NCI-H1105 treated with DMSO at 0.1 percent for 48 hours (cell line): ENCODE data around the gene HPS3.
A peak's percentile ranks its signal among the peaks of the same experiment; 100 is the strongest.
"Not testable (repeated sequence)": the region's sequence is repeated elsewhere in the genome, so short reads cannot be mapped to it uniquely, and the experiment has no call there.

ENCODE experiments used
- DNase-seq: peaks from one replicate; lab custom pipeline; 2025; lab: John Stamatoyannopoulos, UW

HPS3 gene

DNA sequence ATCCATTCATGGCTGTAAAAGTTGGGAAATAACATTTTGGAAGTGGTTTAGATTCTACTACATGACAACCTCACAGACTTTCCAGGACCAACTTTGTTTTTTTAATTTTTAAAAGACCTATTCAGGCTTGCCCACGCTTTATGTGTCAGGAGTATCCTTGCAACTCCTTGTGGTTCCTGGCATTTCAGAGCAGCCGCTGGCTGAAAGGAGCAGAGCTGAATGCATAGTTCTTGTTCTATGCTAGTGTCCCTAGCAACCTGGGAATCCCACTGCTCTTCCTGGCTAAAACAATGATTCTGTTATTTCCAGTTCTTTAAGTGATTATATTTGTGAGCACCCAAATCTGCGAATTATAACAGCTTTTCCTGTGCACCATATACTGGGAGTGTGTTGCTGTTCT lies 57.3 kb downstream of the HPS3 start:
- no peak for DNase-seq

DNA sequence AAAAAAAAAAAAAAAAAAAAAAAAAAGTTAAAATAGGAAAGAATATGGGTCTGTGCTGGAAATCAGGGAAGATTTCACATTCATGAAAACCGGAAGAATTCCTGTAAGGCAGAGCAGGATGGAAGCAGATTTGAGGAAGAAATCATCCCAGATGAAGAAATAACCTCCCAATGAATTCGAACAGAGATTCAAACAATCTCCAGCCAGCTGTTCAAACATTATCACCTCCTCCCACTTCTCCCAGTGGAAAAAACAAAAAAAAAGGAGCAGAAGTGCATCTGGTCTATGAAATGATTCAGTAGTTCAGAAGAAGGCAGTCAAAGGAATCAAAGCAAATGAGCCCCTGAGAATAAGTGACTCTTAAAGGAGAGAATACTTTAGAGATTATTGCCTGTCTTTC lies 59.1 kb downstream of the HPS3 start:
- no peak for DNase-seq

DNA sequence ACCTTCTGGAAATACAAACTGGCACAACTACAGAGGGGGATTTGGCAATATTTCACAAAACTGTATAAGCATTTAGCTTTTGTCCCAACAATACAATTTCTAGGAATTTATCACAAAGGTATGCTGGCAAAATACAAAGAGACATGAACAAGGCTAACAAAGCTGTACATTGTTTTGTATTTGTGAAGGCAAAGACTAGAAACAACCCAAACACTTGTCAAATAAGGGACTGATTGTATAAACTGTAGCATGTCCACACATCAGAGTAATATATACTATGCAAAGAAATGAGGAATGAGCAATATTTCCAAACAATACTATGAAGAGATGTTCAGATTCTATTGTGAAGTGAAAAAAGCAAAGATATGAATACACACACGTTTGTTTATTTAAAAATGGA lies 65.8 kb downstream of the HPS3 start:
- no peak for DNase-seq

DNA sequence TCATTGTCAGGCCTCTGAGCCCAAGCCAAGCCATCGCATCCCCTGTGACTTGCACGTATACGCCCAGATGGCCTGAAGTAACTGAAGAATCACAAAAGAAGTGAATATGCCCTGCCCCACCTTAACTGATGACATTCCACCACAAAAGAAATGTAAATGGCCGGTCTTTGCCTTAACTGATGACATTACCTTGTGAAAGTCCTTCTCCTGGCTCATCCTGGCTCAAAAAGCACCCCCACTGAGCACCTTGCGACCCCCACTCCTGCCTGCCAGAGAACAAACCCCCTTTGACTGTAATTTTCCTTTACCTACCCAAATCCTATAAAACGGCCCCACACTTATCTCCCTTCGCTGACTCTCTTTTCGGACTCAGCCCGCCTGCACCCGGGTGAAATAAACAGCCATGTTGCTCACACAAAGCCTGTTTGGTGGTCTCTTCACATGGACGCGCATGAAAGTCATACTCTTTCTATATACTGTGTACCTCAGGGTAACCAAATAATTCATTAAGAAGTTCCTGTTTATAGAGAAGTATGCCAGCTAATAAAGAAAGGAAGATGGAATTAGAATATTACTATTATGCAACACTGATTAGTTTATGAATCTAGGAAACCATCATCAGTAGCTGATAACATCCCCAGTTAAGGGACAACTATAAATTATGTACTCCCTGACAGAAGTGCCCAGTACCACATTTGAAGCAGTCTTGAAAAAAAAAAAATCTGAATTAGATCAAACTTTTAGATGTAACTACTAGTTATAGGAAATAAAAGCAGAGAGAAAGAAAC lies 67.6 kb downstream of the HPS3 start:
- not testable (repeated sequence) for DNase-seq

DNA sequence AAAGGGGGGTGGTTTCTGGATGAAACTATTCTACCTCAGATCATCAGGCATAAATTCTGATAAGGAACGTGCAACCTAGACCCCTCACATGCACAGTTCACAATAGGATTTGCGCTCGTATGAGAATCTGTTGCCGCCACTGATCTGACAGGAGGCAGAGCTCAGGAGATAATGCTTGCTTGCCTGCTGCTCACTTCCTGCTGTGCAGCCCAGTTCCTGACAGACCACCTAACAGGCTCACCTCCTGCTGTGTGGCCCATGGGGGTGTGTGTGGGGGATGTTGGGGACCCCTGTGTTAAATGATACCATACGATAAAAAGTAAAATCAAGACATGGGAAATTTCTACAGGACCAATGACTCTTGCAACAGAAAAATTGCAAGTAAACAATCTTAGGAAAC lies 68.2 kb downstream of the HPS3 start:
- DNase-seq: no peak

DNA sequence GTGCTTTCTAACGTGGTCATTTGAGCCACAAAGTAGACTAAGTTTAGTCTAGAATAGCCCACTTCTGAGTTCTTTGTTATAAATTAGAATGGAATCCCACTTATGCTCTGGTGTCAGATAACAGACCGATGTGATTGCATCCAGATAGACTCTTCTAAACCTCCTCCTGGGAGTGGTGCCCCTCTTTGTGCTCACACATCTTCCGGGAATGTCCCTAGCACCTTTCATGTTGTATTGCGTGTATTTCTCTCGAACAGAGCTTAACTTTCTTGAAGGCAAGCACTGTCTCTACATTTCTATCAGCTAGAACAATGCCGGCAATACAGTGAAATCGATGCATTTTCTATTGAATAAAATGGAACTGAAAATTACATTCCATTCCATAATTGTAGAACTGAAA lies 69.2 kb downstream of the HPS3 start:
- DNase-seq: peak; percentile 14

DNA sequence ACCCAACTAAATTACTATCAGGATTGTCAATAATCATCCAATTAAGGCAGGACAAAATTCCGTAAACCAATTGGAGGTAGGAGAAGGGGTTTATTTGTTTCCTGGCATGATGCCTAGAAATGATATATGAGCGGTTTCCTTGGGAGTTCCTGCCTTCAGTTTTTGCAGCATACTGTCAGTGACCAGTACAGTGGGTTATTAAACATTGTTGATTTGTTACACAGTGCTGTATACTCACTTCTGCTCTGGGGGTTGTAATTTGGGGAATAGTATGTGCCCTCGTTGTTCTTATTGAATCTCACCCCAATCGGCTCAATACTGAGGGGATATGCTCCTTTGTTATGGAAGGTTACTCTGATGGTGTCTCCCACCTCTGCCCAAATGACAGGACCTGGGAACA lies 70.0 kb downstream of the HPS3 start:
- peak; percentile 91 for DNase-seq

DNA sequence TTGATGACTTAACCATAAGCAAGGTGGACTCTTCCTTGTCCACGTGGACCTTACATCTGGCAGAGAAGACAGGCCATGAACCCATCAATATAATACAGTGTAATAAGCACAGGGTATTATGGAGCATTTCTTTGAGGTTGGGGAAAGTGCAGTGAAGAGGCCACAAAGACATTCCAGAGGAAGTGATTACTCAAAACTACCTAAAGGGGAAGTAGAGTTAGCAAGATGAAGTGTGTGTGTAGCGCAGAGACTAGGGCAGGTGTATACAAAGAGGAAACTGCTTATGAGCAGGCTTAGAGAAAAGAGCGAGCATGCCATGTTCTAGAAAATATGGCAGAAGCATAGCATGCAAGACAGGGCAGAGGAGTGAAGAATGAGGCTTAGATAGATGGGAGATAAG lies 74.3 kb downstream of the HPS3 start:
- DNase-seq: no peak

DNA sequence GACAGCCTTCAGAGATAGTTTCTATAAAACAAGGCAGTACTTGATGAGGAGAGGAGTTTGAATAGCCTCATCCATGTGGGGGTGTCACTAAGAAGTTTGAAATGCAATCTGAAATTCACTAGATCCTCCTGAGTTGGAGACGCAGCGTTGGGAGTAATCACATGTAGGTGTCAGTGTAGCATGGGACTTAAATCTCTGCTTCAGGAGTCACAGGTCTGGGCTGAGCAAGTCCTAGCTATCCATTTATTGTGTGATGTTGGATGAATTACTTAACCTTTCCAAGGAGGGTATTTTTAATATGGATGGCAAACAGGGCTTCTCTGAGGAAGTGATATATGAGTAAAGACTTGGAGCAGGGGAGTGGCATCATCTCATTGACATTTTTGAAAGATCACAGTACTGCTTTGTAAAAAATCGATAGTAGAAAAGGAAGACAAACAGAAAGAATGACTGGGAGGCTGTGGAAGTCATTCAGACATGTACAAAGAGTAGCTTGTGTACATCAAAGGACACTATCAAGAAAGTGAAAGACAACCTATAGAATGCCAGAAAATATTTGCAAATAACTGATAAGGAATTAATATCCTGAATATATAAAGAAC lies 75.1 kb downstream of the HPS3 start:
- DNase-seq: no peak

DNA sequence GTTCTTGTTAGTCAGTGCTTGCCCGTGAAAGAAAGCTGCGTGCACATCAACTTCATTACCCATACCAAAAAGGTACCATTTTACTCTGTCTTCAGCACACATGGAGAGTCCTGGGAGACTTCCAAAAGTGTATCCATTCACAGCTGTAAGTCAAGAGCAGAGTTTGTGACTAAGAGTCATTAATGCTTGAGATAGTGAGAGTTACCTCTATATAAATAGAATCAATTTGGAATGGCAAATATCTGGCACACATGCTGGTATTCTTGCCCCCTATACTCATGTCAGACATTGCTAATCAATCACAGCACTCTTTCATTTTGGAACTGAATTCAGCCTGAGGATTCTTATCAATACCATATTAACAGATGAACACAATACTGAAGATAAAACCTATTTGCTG lies 78.0 kb downstream of the HPS3 start:
- DNase-seq: no peak

DNA sequence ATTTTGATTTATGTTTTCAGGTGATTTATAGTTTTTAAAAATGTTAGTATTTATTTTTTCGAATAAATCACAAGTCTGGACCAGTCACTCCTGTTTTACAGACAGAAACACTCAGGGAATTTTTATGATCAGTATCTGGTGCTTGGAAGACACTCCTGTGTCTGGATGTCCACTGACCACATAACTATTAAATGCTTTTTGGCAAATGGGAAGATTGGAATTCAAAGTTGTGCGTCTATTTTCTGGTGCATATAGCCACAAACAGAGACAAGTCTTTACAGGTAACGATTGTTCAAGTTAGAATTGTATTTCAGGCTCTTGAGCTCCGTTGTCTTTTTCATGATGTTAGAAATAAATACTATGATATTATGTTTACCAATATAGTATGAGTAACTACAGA lies 80.0 kb downstream of the HPS3 start:
- DNase-seq: no peak

DNA sequence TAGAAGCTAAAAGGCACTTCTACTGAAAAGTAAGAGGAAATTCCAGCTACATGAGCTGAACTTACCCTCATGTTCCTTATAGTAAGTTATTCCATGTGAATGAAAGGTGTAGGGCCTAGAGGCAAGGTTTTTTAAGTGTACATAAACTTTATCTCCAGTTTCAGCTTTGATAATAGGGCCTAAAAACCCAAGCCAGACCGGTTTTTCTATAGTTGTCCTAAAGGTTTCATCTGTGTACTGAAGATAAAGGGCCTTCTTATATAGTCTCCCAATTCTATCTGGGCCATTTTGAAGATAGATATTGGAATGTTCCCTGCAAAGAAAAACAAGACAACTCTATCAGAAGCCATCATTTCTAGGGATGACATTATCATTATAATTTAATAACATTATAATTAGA lies 82.9 kb downstream of the HPS3 start:
- DNase-seq: no peak

DNA sequence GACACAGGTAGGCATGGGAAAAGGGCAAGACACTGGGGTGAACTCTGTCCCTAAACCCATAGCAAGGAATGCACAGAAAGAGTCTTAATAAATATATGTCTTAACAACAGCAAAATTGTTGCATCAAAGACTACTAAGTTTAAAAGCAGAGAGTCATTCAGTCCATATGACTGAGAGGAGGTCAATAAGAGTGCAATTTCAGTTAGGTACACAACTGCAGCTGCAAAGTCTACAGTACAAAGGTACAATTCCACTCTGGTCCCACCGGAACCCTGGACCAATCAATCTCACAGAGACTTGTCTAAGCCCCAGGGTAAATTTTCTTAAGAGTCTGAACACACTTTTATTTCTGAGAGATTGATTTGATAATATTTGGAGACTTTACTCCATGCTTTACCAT lies 85.3 kb downstream of the HPS3 start:
- DNase-seq: no peak

DNA sequence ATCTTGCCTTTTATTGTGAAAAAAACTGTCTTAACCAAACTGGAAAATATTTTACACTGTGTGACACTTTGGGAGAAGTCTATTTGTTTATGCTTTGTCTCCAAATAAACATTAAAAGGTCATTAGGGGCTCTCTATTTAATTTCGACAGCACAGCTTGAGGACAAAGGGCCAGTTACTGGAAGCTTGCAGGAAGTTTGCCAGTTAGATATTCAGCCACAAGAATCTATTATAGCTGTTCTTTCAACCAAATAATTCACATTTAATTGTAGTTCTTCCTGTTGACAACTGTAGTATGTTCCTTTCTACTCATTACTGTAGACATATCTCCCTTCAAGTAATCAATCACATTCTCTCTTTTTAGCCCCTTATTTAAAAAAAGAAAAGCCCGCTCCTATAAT lies 86.1 kb downstream of the HPS3 start:
- peak; percentile 18 for DNase-seq

DNA sequence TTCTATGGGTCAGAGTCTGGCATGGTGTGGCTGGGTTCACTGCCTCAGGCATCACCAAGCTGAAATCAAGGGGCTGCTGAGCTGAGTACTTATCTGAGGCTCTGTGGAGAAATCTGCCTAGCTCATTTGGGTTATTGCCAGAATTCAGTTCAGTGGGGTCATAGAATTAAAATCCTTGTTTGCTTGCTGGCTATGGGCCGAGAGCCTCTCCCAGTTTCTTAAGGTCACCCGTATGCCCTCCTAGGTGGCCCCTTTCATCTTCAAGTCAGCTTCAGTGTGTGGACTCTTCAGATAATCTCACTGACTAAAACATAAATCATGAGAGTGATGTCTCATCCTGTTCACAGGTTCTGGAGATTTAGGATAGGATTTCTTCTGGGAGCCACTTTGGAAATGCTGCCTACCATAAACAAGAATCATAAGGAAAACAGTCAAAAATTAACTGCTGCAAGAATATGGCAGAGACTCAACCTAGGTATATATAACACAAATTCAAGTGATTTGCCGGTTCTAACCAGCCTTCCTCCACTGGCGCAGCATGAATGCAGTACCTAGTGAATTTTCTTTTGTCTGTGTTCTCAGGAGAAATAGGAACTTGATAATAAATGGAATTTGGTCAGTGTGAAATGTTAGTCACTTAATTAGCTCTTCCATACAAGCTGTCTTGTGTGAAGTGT lies 86.9 kb downstream of the HPS3 start:
- DNase-seq: peak; percentile 31

DNA sequence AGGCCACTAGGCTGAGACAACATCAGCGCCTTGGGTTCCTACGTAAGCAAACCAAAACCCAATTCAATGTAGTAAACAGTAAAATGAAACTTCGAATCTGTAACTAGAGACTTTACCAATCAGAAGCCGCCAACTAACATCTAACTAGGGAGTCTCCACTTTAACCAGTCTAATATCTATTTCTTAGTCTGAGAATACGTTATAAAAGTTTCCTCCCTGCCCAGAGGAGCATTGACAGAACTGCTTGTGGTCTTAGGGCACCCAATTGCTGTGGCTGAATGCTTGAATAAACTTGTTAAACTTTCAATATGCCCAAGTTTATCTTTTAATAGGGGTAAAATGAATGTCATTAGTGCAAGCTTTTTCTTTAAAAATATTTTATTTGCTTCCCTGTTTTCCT lies 87.9 kb downstream of the HPS3 start:
- DNase-seq: no peak

DNA sequence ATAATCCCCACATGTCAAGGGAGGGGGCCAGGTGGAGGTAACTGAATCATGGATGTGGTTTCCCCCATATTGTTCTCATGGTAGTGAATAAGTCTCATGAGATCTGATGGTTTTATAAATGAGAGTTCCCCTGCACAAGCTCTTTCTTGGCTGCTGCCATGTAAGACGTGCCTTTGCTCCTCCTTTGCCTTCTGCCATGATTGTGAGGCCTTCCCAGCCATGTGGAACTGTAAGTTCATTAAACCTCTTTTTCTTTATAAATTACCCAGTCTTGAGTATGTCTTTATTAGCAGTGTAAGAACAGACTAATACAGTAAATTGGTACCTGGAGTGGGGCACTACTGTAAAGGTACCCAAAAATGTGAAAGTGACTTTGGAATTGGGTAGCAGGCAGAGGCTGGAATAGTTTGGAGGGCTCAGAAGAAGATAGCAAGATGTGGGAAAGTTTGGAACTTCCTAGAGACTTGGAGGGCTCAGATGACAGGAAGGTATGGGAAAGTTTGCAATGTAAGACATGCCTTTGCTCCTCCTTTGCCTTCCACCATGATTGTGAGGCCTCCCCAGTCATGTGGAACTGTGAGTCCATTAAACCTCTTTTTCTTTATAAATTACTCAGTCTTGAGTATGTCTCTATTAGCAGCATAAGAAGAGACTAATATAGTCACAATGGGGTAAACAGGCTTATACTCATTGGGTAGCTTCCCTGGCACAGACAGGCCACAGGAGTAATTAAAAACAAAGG lies 90.1 kb downstream of the HPS3 start:
- DNase-seq: not testable (repeated sequence)

DNA sequence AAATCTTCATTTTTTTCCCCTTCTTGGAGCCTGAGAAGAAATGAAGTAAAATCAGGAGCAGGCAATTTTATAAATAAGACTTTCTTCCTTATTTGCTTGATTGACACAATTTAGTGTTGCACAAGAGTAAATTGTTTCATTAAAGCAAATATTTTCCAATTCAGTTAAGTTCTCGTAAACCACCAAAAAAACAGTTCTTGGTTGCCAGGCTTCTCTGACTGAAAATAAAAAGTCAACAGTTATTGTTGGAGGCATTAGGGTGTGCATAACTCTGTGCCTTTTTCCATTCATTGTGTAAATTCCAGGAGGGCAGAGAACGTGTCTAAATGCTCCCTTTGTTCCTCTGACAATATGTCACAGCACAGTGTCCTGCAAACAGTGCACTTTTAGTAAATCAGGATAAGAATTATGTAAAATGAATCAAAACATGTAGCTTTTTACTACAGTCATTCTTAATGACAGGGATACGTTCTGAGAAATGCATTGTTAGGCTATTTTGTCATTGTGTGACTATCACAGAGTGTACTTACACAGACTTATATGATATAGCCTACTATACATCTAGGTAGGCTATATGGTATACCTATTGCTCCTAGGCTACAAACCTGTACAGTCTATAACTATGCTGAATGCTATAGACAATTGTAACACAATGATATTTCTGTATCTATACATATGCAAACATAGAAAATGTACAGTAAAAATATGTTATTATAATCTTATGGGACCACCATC lies 92.5 kb downstream of the HPS3 start, which contains the start of gene CP:
TSS of gene CP (minus strand) at position 47 of the 735 bp plus-strand sequence. CDS start at position 10, 37 bp downstream.
- no peak for DNase-seq
